Lower leg skin (tissue), 3 donors: ENCODE data around the gene SLC13A5.

Experiments
- CTCF ChIP-seq, 3 donors: fragments of 450-650 bp; IDR thresholded peaks; one replicate each; pipeline ENCODE4 v1.5.1; 2016; ENCODE audit warnings: antibody characterized with exemption in 3 of 3, mild to moderate bottlenecking in 3 of 3, moderate library complexity in 2 of 3
- POLR2A ChIP-seq, 2 donors: fragments of 450-650 bp; IDR thresholded peaks; one replicate each; pipeline ENCODE4 v1.6.1; 2016 to 2017; ENCODE audit warnings: antibody characterized with exemption in 2 of 2, mild to moderate bottlenecking in 1 of 2, moderate library complexity in 1 of 2

GRCh38 chr17:6660805-6661463 is 52.2 kb downstream of the SLC13A5 start:
- TF ChIP-seq POLR2A (IDR thresholded peaks at IDR 0.05) (no peak), CTCF (IDR thresholded peaks at IDR 0.05) (no peak)
